ENCODE measurements around the gene PMIS2.
"Not testable (repeated sequence)": the region's sequence is repeated elsewhere in the genome, so short reads cannot be mapped to it uniquely, and the experiment has no call there.

PMIS2 gene

DNA sequence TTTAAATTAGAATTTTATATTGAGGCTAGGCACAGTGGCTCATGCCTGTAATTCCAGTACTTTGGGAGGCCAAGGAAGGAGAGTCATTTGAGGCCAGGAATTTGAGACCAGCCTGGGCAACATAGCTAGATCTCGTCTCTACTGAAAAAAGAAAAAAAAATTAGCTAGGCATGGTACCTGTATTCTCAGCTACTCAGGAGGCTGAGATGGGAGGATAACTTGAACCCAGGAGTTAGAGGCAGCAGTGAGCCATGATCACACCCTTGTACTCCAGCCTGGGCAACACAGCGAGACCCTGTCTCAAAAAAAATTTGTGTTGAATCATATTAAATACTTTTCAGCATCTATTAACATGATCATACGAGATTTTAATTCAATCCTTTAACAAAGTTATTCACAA lies 4.9 kb downstream of the PMIS2 start:
- DNase-seq: no peak
- in situ Hi-C loops (cut with HindIII; ENCODE audit: low pct_ligation_motif_present, low sequenced_read_pairs): no loop called here
- TF ChIP-seq, protein P1, sequence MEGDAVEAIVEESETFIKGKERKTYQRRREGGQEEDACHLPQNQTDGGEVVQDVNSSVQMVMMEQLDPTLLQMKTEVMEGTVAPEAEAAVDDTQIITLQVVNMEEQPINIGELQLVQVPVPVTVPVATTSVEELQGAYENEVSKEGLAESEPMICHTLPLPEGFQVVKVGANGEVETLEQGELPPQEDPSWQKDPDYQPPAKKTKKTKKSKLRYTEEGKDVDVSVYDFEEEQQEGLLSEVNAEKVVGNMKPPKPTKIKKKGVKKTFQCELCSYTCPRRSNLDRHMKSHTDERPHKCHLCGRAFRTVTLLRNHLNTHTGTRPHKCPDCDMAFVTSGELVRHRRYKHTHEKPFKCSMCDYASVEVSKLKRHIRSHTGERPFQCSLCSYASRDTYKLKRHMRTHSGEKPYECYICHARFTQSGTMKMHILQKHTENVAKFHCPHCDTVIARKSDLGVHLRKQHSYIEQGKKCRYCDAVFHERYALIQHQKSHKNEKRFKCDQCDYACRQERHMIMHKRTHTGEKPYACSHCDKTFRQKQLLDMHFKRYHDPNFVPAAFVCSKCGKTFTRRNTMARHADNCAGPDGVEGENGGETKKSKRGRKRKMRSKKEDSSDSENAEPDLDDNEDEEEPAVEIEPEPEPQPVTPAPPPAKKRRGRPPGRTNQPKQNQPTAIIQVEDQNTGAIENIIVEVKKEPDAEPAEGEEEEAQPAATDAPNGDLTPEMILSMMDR (IDR thresholded peaks at IDR 0.05; ENCODE audit: low read depth, low read length, missing control alignments): no peak

DNA sequence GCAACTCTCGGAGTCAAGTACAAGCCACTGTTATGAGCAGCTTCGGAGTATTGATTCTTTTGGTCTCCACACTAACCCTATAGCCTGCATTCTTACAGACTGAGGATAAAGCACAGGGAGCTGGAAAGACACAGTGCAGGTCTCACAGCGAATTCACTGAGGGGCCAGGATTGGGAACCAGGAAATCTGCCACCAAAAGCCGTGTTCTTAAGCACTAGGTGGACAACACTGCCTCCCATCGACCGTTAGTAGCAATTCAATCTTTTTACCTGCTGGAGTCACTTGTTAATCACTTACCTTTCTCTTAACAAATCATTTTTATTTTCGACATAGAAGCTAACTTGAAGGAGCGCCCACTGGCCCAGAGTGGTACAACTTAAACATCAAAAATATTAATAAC lies 6.3 kb downstream of the PMIS2 start:
- H3K4me3 ChIP-seq (ENCODE audit: low read depth, low read length): no peak overlapping the region
- H3K27ac ChIP-seq: no peak overlapping the region
- TF ChIP-seq, protein P1 (IDR thresholded peaks at IDR 0.05; ENCODE audit: low read depth, low read length, missing control alignments): peak; percentile 57
- no peak for DNase-seq
- H3K36me3 ChIP-seq (replicated peaks): no peaks in the 10 kb centered on the region
- in situ Hi-C loops (cut with HindIII; ENCODE audit: low pct_ligation_motif_present, low sequenced_read_pairs): no loop called here
- H3K27me3 ChIP-seq (replicated peaks): no peaks in the 10 kb centered on the region

More for the DNA sequence above, 4.9 kb downstream of the PMIS2 start:
- Histone ChIP-seq H3K4me3 (ENCODE audit: low read depth, low read length) (no peak overlapping the region), H3K36me3 (replicated peaks) (no peaks in the 10 kb centered on the region), H3K27me3 (replicated peaks) (no peaks in the 10 kb centered on the region), H3K27ac (no peak overlapping the region)

DNA sequence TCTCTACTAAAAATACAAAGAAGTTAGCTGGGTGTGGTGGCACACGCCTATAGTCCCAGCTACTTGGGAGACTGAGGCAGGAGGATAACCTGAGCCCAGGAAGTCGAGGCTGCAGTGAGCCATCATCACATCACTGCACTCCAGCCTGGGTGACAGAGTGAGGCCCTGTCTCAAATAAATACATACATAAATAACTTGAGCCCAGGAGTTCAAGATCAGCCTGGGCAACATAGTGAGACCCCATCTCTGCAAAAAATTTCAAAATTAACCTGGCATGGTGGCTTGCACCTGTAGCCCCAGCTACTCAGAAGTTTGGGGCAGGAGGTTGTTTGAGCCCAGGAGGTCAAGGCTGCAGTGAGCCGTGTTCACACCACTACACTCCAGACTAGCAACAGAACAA lies 9.1 kb downstream of the PMIS2 start:
- H3K27me3 ChIP-seq (replicated peaks); H3K4me3 ChIP-seq (ENCODE audit: low read depth, low read length); DNase-seq; in situ Hi-C loops (cut with HindIII; ENCODE audit: low pct_ligation_motif_present, low sequenced_read_pairs); H3K27ac ChIP-seq; H3K36me3 ChIP-seq (replicated peaks): not testable (repeated sequence)

DNA sequence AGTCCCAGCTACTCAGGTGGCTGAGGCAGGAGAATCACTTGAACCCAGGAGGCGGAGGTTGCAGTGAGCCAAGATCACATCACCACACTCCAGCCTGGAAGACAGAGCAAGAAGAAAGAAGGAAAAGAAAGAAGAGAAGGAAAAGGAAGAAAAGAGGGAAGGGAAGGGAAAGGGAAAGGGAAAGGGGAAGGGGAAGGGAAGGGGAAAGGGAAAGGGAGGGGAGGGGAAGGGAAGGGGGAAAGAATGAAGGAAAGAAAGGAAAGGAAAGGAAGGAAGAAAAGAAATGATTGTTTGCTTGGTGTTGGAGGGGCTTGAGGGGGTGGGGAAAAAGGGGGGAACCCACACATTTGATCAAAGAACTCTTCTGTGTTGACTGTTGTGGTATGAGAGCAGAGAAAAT lies 10.0 kb downstream of the PMIS2 start:
- TF ChIP-seq, protein P1 (IDR thresholded peaks at IDR 0.05; ENCODE audit: low read depth, low read length, missing control alignments): no peak
- no peak for DNase-seq
- Histone ChIP-seq H3K27me3 (replicated peaks) (no peaks in the 10 kb centered on the region), H3K27ac (no peak overlapping the region), H3K36me3 (replicated peaks) (no peaks in the 10 kb centered on the region), H3K4me3 (ENCODE audit: low read depth, low read length) (no peak overlapping the region)
- in situ Hi-C loops (cut with HindIII; ENCODE audit: low pct_ligation_motif_present, low sequenced_read_pairs): no loop called here

DNA sequence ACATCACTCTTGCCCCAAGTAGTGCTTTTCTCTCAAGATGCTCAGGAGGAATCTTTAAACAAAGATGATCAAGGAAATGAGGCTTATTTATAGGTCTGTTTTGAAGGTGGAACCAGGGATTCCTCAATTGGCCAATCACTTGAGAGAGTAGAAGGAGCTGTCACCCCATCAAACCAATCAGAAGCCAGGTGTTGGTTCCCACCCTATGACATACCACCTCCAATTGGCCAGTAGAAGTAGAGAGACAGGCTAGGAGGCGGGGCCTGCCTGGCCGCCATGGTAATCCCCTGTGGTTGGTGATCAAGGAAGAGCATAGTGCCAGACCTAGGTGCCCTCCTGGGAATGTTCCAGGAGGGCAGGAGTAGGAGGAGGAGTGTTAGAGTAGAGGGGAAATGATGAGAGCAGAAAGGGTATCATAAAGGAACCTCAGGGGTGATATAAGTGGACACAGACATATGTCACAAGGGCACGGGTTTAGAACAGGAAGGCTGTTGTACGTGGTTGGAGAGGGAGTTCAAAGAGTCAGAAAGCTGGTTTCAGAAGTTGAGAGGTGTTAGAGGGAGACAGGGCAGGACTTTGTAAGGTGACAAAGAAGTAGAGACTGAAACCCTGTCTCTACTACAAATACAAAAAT lies 10.5 kb downstream of the PMIS2 start:
- H3K4me3 ChIP-seq (ENCODE audit: low read depth, low read length): no peak overlapping the region
- TF ChIP-seq, protein P1 (IDR thresholded peaks at IDR 0.05; ENCODE audit: low read depth, low read length, missing control alignments): no peak
- no peaks in the 10 kb centered on the region for H3K27me3 ChIP-seq (replicated peaks)
- in situ Hi-C loops (cut with HindIII; ENCODE audit: low pct_ligation_motif_present, low sequenced_read_pairs): no loop called here
- DNase-seq: no peak
- H3K36me3 ChIP-seq (replicated peaks): no peaks in the 10 kb centered on the region
- no peak overlapping the region for H3K27ac ChIP-seq

DNA sequence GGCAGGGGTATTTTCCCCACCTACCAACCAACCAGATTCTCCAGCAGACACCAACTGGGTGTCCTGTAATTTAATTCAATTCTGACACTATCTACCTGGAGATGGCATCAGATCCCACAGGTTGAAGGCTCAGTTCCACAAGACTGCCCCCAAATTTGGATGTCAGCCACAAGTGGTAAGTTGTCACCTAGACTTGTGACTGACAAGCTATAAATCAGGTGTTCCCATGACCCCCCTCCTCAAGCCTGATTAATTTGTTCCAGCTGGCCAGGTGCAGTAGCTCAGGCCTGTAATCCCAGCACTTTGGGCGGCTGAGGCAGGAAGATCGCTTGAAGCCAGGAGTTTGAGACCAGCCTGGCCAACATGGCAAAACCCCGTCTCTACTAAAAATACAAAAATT lies 16.0 kb downstream of the PMIS2 start:
- TF ChIP-seq, protein P1 (IDR thresholded peaks at IDR 0.05; ENCODE audit: low read depth, low read length, missing control alignments): no peak
- no peak overlapping the region for H3K27ac ChIP-seq
- no peaks in the 10 kb centered on the region for H3K27me3 ChIP-seq (replicated peaks)
- DNase-seq: no peak
- in situ Hi-C loops (cut with HindIII; ENCODE audit: low pct_ligation_motif_present, low sequenced_read_pairs): no loop called here
- H3K4me3 ChIP-seq (ENCODE audit: low read depth, low read length): no peak overlapping the region
- H3K36me3 ChIP-seq (replicated peaks): no peaks in the 10 kb centered on the region

DNA sequence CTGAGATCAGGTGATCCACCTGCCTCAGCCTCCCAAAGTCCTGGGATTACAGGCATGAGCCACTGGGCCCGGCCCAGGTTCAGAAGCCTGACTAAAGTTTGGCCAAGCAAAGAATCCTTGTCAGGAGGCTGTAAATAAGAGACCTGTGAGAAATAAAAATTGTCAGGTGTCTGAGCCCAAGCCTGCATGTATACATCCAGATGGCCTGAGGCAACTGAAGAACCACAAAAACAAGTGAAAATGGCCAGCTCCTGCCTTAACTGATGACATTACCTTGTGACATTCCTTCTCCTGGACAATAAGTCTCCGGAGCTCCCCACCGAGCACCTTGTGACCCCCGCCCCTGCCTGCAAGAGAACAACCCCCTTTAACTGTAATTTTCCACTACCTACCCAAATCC lies 18.5 kb downstream of the PMIS2 start:
- DNase-seq; H3K4me3 ChIP-seq (ENCODE audit: low read depth, low read length); in situ Hi-C loops (cut with HindIII; ENCODE audit: low pct_ligation_motif_present, low sequenced_read_pairs); H3K27ac ChIP-seq; H3K36me3 ChIP-seq (replicated peaks); H3K27me3 ChIP-seq (replicated peaks): not testable (repeated sequence)

DNA sequence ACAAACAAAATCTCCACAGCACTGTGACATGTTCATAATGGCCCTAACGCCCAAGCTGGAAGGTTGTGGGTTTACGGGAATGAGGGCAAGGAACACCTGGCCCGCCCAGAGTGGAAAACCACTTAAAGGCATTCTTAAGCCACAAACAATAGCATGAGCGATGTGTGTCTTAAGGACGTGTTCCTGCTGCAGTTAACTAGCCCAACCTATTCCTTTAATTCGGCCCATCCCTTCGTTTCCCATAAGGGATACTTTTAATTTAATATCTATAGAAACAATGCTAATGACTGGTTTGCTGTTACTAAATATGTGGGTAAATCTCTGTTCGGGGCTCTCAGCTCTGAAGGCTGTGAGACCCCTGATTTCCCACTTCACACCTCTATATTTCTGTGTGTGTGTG lies 21.2 kb downstream of the PMIS2 start:
- H3K36me3 ChIP-seq (replicated peaks); DNase-seq; H3K27ac ChIP-seq; in situ Hi-C loops (cut with HindIII; ENCODE audit: low pct_ligation_motif_present, low sequenced_read_pairs); H3K27me3 ChIP-seq (replicated peaks); H3K4me3 ChIP-seq (ENCODE audit: low read depth, low read length): not testable (repeated sequence)
